NCI-H1694 treated with DMSO at 0.1 percent for 48 hours (cell line): ENCODE results near the gene FUBP3.
"Not testable (repeated sequence)": the region's sequence is repeated elsewhere in the genome, so short reads cannot be mapped to it uniquely, and the experiment has no call there.

Source experiments
- DNase-seq: peaks from one replicate; lab custom pipeline; 2025; lab: John Stamatoyannopoulos, UW

Gene FUBP3

DNA sequence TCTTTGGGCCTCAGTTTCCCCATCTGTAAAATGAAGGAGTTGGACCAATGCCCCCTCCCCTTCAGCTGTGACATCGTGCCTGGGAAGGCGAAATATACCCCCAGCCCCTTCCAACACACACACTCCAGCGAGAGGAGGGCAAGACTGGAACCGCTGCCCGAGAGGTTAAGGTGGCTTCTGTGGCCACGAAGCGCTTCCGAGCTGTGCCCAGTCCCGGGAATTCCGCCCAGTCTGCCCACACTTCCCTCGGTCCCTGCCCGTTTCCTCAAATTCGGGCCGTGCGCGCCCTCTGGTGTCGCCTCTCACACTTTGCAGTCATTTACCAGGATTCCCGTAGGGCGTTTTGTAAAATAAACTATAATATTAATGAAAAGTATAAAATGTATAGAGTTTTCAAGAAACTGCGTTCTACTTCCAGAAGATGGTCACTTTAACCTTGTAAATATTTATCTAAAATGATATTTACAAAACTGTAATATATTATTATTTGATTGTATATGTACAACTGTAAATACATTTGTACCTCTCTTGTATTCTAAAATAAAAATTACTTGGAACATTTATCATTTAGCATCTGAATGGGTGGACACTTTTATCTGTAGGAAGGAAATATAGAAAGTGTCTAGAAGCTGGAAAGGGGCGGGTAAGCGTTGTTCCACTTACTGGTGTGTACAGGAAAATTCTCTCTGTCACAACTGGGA lies 103.2 kb downstream of the FUBP3 start:
- DNase-seq = peak; percentile 21

DNA sequence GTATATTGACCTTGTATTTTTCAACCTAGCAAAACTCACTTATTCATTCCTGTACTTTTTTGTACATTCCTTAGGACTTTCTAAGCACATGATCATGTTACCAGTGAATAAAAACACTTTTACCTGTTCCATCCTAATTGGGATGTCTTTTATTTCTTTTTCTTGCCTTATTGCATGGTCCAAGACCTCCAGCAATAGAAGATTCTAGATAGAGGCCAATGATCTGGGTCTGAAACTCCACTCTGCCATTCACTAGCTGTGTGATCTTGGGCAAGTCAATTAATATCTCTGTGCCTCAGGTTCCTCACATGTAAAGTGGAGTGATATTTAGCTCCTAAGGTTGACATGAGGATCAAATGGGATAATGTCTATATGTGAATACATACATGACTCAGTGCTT lies 105.7 kb downstream of the FUBP3 start:
- no peak for DNase-seq

DNA sequence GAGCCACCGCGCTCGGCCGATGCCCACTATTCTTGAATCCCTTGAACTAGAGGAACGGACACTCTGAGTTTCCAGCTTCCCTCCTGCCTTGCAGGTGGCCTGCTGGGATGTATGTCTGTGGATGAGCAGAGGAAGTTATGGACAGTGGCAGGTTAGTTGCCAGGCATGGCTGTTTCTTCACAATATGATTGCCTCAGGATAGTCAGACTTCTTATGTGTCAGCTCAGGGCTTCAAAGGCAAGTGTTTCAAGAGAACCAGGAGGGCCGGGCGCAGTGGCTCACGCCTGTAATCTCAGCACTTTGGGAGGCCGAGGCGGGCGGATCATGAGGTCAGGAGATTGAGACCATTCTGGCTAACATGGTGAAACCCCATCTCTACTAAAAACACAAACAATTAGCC lies 106.6 kb downstream of the FUBP3 start:
- DNase-seq = not testable (repeated sequence)

DNA sequence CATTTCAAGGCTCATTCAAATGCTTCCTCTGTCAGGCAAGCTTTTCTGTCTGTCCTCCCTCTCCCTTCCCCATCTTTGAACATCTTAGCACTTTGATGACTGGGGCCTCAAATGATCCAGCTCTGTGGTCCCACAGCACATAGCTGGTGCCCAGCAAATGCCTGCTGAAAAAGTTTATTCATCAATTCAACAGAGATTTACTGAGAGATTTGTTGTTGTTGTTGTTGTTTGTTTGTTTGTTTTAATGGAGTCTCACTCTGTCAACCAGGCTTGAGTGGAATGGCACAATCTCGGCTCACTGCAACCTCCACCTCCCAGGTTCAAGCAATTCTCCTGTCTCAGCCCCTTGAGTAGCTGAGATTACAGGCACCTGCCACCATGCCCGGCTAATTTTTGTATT lies 108.2 kb downstream of the FUBP3 start:
- no peak for DNase-seq
